HG03196 (cell line): ENCODE measurements around the gene TREML4.
"Not testable (repeated sequence)": the region's sequence is repeated elsewhere in the genome, so short reads cannot be mapped to it uniquely, and the experiment has no call there.

Experiments
- ATAC-seq: cut with Tn5 transposase; IDR thresholded peaks from one replicate; pipeline ENCODE4 v1.9.1; 2021; ENCODE audit not compliant: unreplicated experiment

Gene TREML4

GRCh38 chr6:41204156-41204555, 24.0 kb upstream of the TREML4 start:
- no peak for ATAC-seq

DNA sequence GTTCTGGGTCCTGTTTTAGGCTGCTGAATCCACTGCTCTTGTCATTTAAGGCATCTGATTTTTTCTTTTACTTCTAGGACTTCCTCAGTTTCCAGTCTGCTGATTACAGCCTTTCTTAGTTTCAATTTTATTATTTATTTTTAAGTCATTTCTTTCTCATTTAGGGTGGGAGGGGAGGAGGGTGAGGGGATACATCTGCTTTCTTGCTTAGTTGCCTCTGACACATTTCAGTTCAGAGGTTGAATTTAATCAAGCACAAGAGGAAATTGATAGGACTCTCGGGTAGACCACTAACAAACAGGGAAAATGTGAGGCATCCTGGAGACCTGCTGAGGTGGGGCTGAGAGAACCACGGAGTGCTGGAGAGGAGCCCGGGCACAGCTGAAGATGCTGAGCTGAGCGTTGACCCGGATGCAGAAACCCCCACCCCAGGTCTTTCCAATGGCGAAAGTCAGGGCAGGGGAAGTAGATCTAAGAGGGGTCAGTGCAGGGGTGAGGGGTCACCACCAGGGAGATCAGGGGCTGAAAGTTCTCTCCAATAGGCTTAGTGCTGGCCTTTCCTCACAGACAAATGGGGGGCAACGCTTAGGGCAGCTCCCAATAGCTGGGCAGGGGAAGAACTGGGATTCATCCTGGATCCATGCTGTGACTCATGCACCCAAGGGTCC, 19.6 kb upstream of the TREML4 start:
- ATAC-seq, result no peak

GRCh38 chr6:41209547-41210320, 18.4 kb upstream of the TREML4 start:
- no peak for ATAC-seq

- no peak for ATAC-seq
Measured at GRCh38 chr6:41214559-41215238, 13.4 kb upstream of the TREML4 start.

- no peak for ATAC-seq
Measured at GRCh38 chr6:41215777-41216176, 12.4 kb upstream of the TREML4 start.

DNA sequence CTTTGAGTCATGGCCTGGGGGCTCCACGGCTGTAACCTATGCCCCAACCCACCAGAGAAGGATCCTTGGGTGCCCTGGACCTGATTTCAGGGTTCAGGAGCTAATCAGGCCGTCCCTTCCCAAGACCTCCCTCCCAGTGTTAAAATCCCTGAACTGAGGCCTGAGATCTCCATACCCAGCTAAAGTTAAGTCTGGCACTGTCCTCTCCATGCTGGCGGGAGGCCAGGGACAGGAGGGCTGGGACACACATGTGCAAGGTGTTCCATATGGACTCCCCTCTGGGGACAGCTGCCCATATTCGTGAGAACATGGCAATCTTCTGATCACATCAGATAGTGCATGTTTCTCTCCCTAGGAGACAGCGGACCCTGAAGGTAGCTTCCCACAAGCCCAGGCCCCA, 11.5 kb upstream of the TREML4 start:
- ATAC-seq, result no peak

DNA sequence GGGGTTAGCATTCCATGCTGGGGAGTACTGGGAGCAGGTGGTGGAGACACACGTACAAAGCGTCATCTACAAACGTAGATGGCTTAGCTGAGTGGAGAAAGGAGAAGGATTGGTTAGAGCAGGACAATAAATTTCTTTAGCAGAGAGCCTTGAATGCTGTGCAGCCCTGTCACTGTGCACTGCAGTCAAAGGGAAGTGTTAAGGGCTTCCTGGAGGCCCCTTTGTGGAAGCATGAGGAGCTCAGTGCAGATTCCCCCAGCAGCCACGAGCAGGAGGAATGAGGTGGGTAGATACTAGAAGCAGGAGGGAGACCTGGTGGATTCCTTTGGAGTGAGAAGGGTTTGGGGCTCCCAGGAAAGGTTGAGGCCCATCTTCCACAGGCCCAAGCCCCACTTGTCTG, 6.1 kb upstream of the TREML4 start:
- no peak for ATAC-seq

DNA sequence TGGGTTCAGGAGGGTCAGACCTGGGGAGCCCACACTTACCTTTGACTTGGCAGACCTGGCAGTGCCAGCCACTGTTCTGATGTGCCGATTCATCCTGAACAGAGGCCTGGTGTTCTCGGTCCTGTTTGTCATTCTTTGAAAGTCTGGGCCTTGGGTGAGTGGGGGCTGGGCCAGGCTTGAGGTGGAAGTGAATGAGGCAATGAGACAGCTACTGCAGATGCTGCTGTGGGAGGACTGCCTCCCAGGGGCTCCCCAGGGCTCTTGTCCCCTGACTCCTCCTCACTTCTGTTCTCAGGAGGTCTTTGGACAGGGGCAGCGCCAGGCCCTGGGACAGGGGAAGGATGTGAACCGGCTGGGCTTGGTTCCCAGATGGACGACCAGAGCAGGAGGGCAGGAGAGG, 5.6 kb upstream of the TREML4 start:
- ATAC-seq, result no peak

GRCh38 chr6:41224800-41225199, 3.3 kb upstream of the TREML4 start:
- ATAC-seq, result no peak

GRCh38 chr6:41226752-41227151, 1.4 kb upstream of the TREML4 start:
- ATAC-seq, result no peak

GRCh38 chr6:41228616-41229015, 467 bp downstream of the TREML4 start:
- no peak for ATAC-seq

GRCh38 chr6:41229721-41230120, 1.6 kb downstream of the TREML4 start:
- ATAC-seq, result no peak

GRCh38 chr6:41231246-41231645, 3.1 kb downstream of the TREML4 start:
- ATAC-seq, result no peak

DNA sequence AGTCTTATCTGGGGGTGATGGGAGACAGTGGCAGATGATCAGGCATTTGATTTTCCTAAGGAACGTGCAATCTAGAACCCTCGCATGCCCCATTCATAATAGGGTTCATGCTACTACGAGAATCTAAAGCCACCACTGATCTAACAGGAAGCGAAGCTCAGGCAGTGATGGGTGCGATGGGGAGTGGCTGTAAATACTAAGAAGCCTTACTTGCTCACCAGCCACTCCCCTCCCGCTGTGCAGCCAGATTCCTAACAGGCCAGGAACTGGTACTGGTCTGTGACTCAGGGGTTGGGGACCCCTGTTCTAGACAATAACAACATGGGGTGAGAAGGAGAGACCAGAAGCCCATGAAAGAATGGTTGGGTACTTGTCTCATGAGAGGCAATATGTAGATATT, 4.5 kb downstream of the TREML4 start:
- no peak for ATAC-seq

DNA sequence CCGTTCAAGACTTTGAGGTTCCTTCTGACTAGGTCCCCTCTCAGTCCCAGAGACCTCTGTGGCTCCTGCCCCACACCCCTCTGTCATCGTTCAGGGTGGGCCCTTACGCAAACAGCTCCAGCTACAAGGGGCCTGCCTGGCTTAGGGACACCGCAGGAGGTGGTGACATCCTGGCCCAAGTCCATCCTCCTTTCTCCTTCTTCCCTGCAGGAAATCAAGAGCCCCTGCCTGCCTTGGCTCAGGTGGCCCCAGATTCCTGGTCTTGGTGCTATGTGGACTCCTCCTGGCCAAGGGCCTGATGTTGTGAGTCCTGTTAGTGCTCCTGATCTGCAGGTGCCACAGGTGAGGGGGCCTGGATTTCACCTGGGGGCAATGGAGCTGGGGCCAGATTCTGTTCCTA, 8.1 kb downstream of the TREML4 start:
- ATAC-seq, result no peak

DNA sequence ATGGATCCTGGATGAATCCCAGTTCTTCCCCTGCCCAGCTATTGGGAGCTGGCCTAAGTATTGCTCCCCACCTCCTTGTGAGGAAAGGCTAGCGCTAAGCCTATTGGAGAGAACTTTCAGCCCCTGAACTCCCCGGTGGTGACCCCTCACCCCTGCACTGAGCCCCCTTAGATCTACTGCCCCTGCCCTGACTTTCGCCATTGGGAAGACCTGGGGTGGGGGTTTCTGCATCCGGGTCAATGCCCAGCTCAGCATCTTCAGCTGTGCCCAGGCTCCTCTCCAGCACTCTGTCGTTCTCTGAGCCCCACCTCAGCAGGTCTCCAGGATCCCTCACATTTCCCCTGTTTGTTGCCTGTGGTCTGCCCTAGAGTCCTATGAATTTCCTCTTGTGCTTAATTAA, 9.0 kb downstream of the TREML4 start:
- no peak for ATAC-seq

DNA sequence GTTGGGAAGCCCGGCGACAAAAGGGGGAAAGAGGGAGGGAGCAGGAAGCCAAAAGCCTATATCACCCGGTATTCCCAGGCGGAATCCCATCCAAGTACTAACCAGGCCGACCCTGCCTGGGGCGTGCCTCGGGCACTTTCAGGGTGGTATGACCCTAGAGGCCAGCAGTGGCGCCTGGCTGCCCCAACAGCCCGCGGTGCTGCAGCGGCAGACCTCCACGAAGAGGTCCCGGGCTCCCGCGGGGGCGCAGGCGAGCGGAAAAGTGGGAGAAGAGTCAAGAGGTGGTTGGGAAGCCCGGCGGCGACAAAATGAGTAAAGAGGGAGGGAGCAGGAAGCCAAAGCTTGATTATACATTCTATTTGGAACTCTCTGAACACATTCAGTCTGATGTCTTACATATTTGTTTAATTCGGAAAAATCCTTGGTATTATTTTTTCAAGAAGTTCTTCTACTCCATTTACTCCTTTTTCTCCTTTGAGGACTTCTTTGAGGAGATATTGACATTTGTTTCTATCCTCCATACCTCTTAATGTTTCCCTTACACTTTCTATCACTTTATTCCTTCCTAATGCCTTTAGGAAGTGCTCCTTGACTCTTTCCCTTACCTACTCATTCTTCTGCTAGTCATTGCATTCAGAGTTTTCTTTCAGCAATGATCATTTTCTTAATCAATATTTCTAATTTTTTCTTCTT, 11.5 kb downstream of the TREML4 start:
- no peak for ATAC-seq

GRCh38 chr6:41246529-41246928, 18.4 kb downstream of the TREML4 start:
- not testable (repeated sequence) for ATAC-seq

DNA sequence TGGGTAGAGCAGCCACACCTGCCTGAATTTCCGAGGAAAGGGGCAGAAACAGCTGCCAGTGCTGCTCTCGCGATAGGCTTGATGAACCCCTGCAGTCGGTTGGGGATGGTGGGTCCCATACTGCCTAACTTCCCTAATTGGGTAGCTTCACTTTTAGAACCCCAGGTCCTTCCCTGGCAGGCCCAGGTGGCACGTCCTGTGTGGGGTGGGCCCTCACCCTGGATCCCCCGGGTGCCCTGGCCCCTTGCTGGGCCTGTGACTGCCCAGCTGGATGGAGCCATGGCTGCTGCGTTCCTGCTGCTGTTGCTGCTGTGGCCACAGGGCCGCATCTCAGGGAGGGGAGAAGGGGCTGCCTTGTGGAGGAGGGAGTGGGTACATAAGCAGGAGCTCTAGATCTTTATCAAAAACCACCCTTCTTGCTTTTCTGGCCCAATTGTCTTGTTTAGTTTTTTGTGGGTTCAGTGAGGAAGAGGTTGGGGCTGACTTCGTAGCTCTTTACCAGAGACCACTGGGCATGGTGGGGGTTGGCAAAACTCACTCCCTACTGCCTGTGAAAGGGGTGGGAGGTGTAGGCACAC, 19.2 kb downstream of the TREML4 start:
- no peak for ATAC-seq

- no peak for ATAC-seq
Measured at GRCh38 chr6:41247882-41248705, 19.9 kb downstream of the TREML4 start.
